NOMO-1 treated with dmso at 0.1 percent for 144 hours (cell line): ENCODE data around the gene EBI3.
"Not testable (repeated sequence)": the region's sequence is repeated elsewhere in the genome, so short reads cannot be mapped to it uniquely, and the experiment has no call there.

Source experiments
- DNase-seq: peaks from one replicate; lab custom pipeline; 2025; ENCODE audit not compliant: unreplicated experiment; lab: John Stamatoyannopoulos, UW

EBI3 gene

GRCh38 chr19:4229179-4229931 lies at the start of gene EBI3:
EBI3 (plus strand) TSS chr19:4229523; CDS start chr19:4229551, 28 bp downstream.
- DNase-seq, result no peak

- DNase-seq, result peak; percentile 16
Measured at GRCh38 chr19:4181053-4181508, 48.2 kb upstream of the EBI3 start.

- DNase-seq, result peak; percentile 89
Measured at GRCh38 chr19:4182084-4182810, 47.1 kb upstream of the EBI3 start, which contains the start of the genes ANKRD24 and SIRT6. ANKRD24 (plus strand) TSS chr19:4182689; CDS start chr19:4186426, 3,737 bp downstream. SIRT6 (minus strand) TSS chr19:4182563; CDS start chr19:4182539, 24 bp downstream.

- peak; percentile 27 for DNase-seq
Measured at GRCh38 chr19:4183967-4184717, 45.2 kb upstream of the EBI3 start.

- no peak for DNase-seq
Measured at GRCh38 chr19:4184718-4185352, 44.5 kb upstream of the EBI3 start.

GRCh38 chr19:4185413-4186086 lies 43.8 kb upstream of the EBI3 start:
- no peak for DNase-seq

GRCh38 chr19:4186087-4186993 lies 43.0 kb upstream of the EBI3 start:
- DNase-seq, result peak; percentile 69

- DNase-seq, result no peak
Measured at GRCh38 chr19:4187313-4188122, 41.8 kb upstream of the EBI3 start.

- DNase-seq, result no peak
Measured at GRCh38 chr19:4189641-4190040, 39.7 kb upstream of the EBI3 start.

- not testable (repeated sequence) for DNase-seq
Measured at GRCh38 chr19:4192537-4192936, 36.8 kb upstream of the EBI3 start.

GRCh38 chr19:4194353-4194752 lies 35.0 kb upstream of the EBI3 start:
- no peak for DNase-seq

GRCh38 chr19:4196009-4196408 lies 33.3 kb upstream of the EBI3 start:
- DNase-seq, result no peak

GRCh38 chr19:4196587-4197148 lies 32.7 kb upstream of the EBI3 start:
- no peak for DNase-seq

GRCh38 chr19:4197228-4197624 lies 32.1 kb upstream of the EBI3 start:
- DNase-seq, result no peak

GRCh38 chr19:4197625-4198466 lies 31.5 kb upstream of the EBI3 start:
- no peak for DNase-seq

GRCh38 chr19:4198467-4199126 lies 30.7 kb upstream of the EBI3 start:
- no peak for DNase-seq
